ENCODE results near the gene ATG16L1.

DNA sequence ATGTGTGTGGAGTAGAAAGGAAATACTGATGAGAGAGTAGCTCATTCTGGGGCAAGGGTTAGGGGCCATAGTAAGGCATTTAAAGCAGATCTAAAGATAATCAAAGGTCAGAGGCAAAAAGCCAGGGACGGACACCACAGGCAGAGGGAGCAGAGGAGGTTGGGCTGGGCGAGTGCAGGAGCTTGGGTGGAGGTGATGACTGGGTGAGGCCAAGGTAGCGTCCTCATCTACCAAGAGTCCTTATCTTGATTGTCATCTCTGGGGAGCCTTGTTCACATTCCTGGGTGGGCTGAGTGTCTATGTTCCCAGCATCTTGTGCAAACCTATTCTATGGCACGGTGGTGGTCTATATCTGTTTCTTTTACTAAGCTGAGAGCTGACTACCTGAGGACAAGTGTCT, 30.1 kb downstream of the ATG16L1 start:
- TF ChIP-seq POLR2AphosphoS5 (IDR thresholded peaks at IDR 0.05; ENCODE audit: borderline replicate concordance, low read depth, low read length) (no peak), EZH2 (IDR thresholded peaks at IDR 0.05) (no peak), FOXP2 (optimal IDR thresholded peaks at IDR 0.05; ENCODE audit: control extremely low read depth, extremely low read length, insufficient read depth) (no peak)

Measured in SK-N-MC (cell line).